H9 (cell line): ENCODE results near the gene KCNH1. TPM values are rescaled to one million over a fixed set of nuclear protein-coding genes. Genes with fewer than 3 reads are reported as not detected.

Experiments
- DNase-seq: peaks from one replicate; pipeline ENCODE4 v3.0.0-alpha.2; 2017
- H2AFZ ChIP-seq: one replicate; pipeline ENCODE4 v1.6.1; 2013; ENCODE audit warnings: mild to moderate bottlenecking, low read length, control low read depth, moderate library complexity
- H2AK5ac ChIP-seq: 2 replicates; pipeline ENCODE4 v1.6.1; 2013; ENCODE audit warnings: low read length, control low read depth, mixed read lengths; ENCODE audit not compliant: insufficient read length
- H2BK120ac ChIP-seq: one replicate; pipeline ENCODE4 v1.6.1; 2013; ENCODE audit warnings: low read depth, mild to moderate bottlenecking, low read length, control low read depth, inconsistent platforms; ENCODE audit not compliant: poor library complexity, severe bottlenecking
- H2BK12ac ChIP-seq: 2 replicates; pipeline ENCODE4 v1.6.1; 2013; ENCODE audit warnings: low read length, control low read depth, mixed read lengths, low read depth; ENCODE audit not compliant: insufficient read length
- H2BK15ac ChIP-seq: 2 replicates; pipeline ENCODE4 v1.6.1; 2013; ENCODE audit warnings: low read depth, low read length, control low read depth
- H2BK20ac ChIP-seq: one replicate; pipeline ENCODE4 v1.6.1; 2013; ENCODE audit warnings: low read depth, mild to moderate bottlenecking, low read length, control low read depth, inconsistent platforms; ENCODE audit not compliant: poor library complexity, severe bottlenecking
- H2BK5ac ChIP-seq: 2 replicates; pipeline ENCODE4 v1.6.1; 2013; ENCODE audit warnings: low read length, control low read depth, mixed read lengths; ENCODE audit not compliant: insufficient read length
- H3K14ac ChIP-seq: 2 replicates; pipeline ENCODE4 v1.6.1; 2013; ENCODE audit warnings: low read length, control low read depth; ENCODE audit not compliant: insufficient read depth
- H3K18ac ChIP-seq: 2 replicates; pipeline ENCODE4 v1.6.1; 2013; ENCODE audit warnings: low read depth, mild to moderate bottlenecking, mixed read lengths, low read length, control low read depth; ENCODE audit not compliant: insufficient read length
- H3K23ac ChIP-seq: 2 replicates; pipeline ENCODE4 v1.6.1; 2013; ENCODE audit warnings: low read length, control low read depth, mixed read lengths, low read depth; ENCODE audit not compliant: insufficient read length
- H3K23me2 ChIP-seq: 2 replicates; pipeline ENCODE4 v1.6.1; 2013; ENCODE audit warnings: low read depth, mild to moderate bottlenecking, mixed read lengths, low read length, control low read depth; ENCODE audit not compliant: insufficient read length, poor library complexity, severe bottlenecking
- H3K27ac ChIP-seq: 2 replicates; pipeline ENCODE4 v1.5.1; 2013; ENCODE audit warnings: low read length, control low read depth, mixed read lengths, low read depth; ENCODE audit not compliant: insufficient read length
- H3K27me3 ChIP-seq: 2 replicates; pipeline ENCODE4 v1.6.1; 2013; ENCODE audit warnings: low read length, control low read depth, inconsistent platforms; ENCODE audit not compliant: insufficient read depth
- H3K4ac ChIP-seq: 2 replicates; pipeline ENCODE4 v1.6.1; 2013; ENCODE audit warnings: low read depth, mild to moderate bottlenecking, control low read depth, inconsistent platforms, low read length, moderate library complexity
- H3K4me1 ChIP-seq: 2 replicates; pipeline ENCODE4 v1.6.1; 2013; ENCODE audit warnings: low read length, control low read depth, inconsistent platforms; ENCODE audit not compliant: insufficient read depth
- H3K4me2 ChIP-seq: 2 replicates; pipeline ENCODE4 v1.6.1; 2013; ENCODE audit warnings: low read length, control low read depth, mixed read lengths; ENCODE audit not compliant: insufficient read length, insufficient read depth
- H3K56ac ChIP-seq: 2 replicates; pipeline ENCODE4 v1.6.1; 2013; ENCODE audit warnings: low read depth, mild to moderate bottlenecking, mixed read lengths, low read length, control low read depth; ENCODE audit not compliant: insufficient read length
- H3K79me1 ChIP-seq: 2 replicates; pipeline ENCODE4 v1.6.1; 2013; ENCODE audit warnings: low read depth, mild to moderate bottlenecking, moderate library complexity, low read length, control low read depth, inconsistent platforms; ENCODE audit not compliant: insufficient read depth, poor library complexity, severe bottlenecking
- H3K79me2 ChIP-seq: 2 replicates; pipeline ENCODE4 v1.6.1; 2013; ENCODE audit warnings: low read length, control low read depth, inconsistent platforms; ENCODE audit not compliant: insufficient read depth
- H3K9ac ChIP-seq: 2 replicates; pipeline ENCODE4 v1.6.1; 2013; ENCODE audit warnings: low read length, control low read depth, mixed read lengths; ENCODE audit not compliant: insufficient read length; ENCODE audit errors: extremely low read depth
- H3K9me3 ChIP-seq: one replicate; pipeline ENCODE4 v1.6.1; 2013; ENCODE audit warnings: low read depth, low read length, inconsistent platforms; ENCODE audit not compliant: control insufficient read depth
- H3T11ph ChIP-seq: one replicate; pipeline ENCODE4 v1.6.1; 2013; ENCODE audit warnings: mild to moderate bottlenecking, low read length, control low read depth, inconsistent platforms
- H4K20me1 ChIP-seq: one replicate; pipeline ENCODE4 v1.6.1; 2013; ENCODE audit not compliant: control insufficient read depth, insufficient read length, insufficient read depth
- H4K5ac ChIP-seq: 2 replicates; pipeline ENCODE4 v1.6.1; 2013; ENCODE audit warnings: low read depth, mild to moderate bottlenecking, mixed read lengths, low read length, control low read depth; ENCODE audit not compliant: insufficient read length
- H4K8ac ChIP-seq: replicated peaks from 2 replicates; pipeline ENCODE4 v1.6.1; 2013; ENCODE audit warnings: low read length, control low read depth, mixed read lengths, low read depth; ENCODE audit not compliant: insufficient read length
- H4K91ac ChIP-seq: 2 replicates; pipeline ENCODE4 v1.6.1; 2013; ENCODE audit warnings: low read depth, mild to moderate bottlenecking, moderate library complexity, mixed read lengths, low read length, control low read depth; ENCODE audit not compliant: insufficient read length
- H3K27ac Mint-ChIP-seq, 3 experiments: 2 replicates in 2 of 3; 3 replicates in 1 of 3; pipeline ENCODE4 v1.8.0; 2020 to 2021; ENCODE audit warnings: mixed read lengths in 3 of 3, mild to moderate bottlenecking in 1 of 3, moderate library complexity in 1 of 3
- H3K27me3 Mint-ChIP-seq: 2 replicates; pipeline ENCODE4 v1.8.0; 2021; ENCODE audit warnings: low read depth, mild to moderate bottlenecking, moderate library complexity, mixed read lengths
- H3K36me3 Mint-ChIP-seq, 3 experiments: 2 replicates in 2 of 3; 3 replicates in 1 of 3; pipeline ENCODE4 v1.8.0; 2020 to 2021; ENCODE audit warnings: low read depth in 3 of 3, mixed read lengths in 3 of 3; ENCODE audit not compliant: insufficient read depth in 1 of 3
- H3K4me1 Mint-ChIP-seq, 2 experiments: 2 replicates each; pipeline ENCODE4 v1.8.0; 2020; ENCODE audit warnings: mixed read lengths in 2 of 2
- H3K4me3 Mint-ChIP-seq, 2 experiments: 2 replicates in 1 of 2; 3 replicates in 1 of 2; pipeline ENCODE4 v1.8.0; 2020 to 2021; ENCODE audit warnings: mild to moderate bottlenecking in 2 of 2, mixed read lengths in 2 of 2, moderate library complexity in 1 of 2
- H3K9me3 Mint-ChIP-seq, 2 experiments: 2 replicates in 1 of 2; 3 replicates in 1 of 2; pipeline ENCODE4 v1.8.0; 2020; ENCODE audit warnings: mild to moderate bottlenecking in 2 of 2, mixed read lengths in 2 of 2, moderate library complexity in 1 of 2
- total RNA-seq: library from RNA; stranded (reverse); gene quantifications from 2 replicates; pipeline ENCODE4 v1.2.1, GENCODE V29; 2021
- TF ChIP-seq, protein P1 (sequence below): fragments of 200-600 bp; sonication (generic); conservative IDR thresholded peaks from 3 replicates; pipeline ENCODE4 v1.8.0; 2021; ENCODE audit warnings: antibody characterized with exemption, mild to moderate bottlenecking

Gene KCNH1
- total RNA-seq, 1 experiment from 2014 or later: 0.11 TPM

DNA sequence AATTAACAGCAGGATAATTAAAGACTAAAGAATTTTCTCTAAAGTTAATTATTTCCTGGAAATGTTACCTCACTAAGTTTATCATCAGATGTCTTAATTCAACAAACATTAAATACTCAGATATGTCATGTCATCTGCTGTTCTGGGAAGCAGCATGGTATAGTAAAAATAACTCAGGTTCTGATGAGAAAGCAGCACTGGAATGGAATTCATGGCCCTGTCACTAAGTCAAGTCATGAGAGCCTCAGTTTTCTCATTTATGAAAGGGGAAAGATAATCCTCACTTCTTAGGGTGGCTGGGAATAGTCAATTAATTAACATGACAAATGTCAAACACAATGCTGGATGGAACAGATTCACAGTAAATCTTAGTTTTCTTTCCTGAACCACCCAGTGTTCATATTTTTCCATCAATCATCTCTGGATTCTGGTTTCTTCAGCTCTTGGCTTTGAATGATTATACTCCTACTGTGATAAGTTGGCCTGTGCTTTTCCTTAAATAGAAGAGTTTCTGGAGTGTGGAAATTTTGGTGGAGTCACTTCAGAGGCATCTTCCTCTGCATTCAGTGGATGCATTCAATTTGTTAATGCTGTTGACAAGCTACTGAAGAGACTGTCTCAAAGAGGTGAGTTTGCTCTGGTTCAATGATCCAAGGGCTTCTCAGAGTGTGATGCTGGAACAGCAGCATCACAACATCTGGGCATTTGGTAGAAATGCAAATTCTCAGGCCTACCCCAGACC lies 319.4 kb downstream of the KCNH1 start:
- no peaks in the 10 kb centered on the region for H3K23me2 ChIP-seq
- no peak overlapping the region for H3K27ac ChIP-seq
- no peak overlapping the region for H2BK5ac ChIP-seq
- Mint-ChIP-seq H3K4me3 (no peak overlapping the region), H3K9me3 (no peaks in the 10 kb centered on the region), H3K27me3 (no peaks in the 10 kb centered on the region; the same call in 1 of the 2 replicates), H3K36me3 (no peaks in the 10 kb centered on the region), H3K27ac (no peak overlapping the region), H3K4me1 (peaks cover 0 to 5% of the 10 kb centered on the region in 2 experiments; a peak in 2 of 4 replicates)
- H3K4me1 ChIP-seq: no peaks in the 10 kb centered on the region
- H4K91ac ChIP-seq: no peak overlapping the region
- H3K56ac ChIP-seq: no peak overlapping the region
- no peak overlapping the region for H3K23ac ChIP-seq
- H3T11ph ChIP-seq: no peak overlapping the region
- no peak overlapping the region for H3K14ac ChIP-seq
- H2BK15ac ChIP-seq: no peak overlapping the region
- no peaks in the 10 kb centered on the region for H3K79me1 ChIP-seq
- no peak overlapping the region for H4K8ac ChIP-seq
- no peak overlapping the region for H2AK5ac ChIP-seq
- H2BK20ac ChIP-seq: no peak overlapping the region
- H3K9ac ChIP-seq: no peak overlapping the region
- H4K20me1 ChIP-seq: no peaks in the 10 kb centered on the region
- DNase-seq: no peak
- no peaks in the 10 kb centered on the region for H3K27me3 ChIP-seq
- H4K5ac ChIP-seq: no peak overlapping the region
- H2BK120ac ChIP-seq: no peak overlapping the region
- no peak overlapping the region for H3K4me2 ChIP-seq
- H3K18ac ChIP-seq: no peak overlapping the region
- no peak overlapping the region for H2AFZ ChIP-seq
- no peak overlapping the region for H2BK12ac ChIP-seq
- H3K4ac ChIP-seq: no peak overlapping the region
- H3K9me3 ChIP-seq: no peaks in the 10 kb centered on the region
- no peaks in the 10 kb centered on the region for H3K79me2 ChIP-seq
- TF ChIP-seq, protein P1, sequence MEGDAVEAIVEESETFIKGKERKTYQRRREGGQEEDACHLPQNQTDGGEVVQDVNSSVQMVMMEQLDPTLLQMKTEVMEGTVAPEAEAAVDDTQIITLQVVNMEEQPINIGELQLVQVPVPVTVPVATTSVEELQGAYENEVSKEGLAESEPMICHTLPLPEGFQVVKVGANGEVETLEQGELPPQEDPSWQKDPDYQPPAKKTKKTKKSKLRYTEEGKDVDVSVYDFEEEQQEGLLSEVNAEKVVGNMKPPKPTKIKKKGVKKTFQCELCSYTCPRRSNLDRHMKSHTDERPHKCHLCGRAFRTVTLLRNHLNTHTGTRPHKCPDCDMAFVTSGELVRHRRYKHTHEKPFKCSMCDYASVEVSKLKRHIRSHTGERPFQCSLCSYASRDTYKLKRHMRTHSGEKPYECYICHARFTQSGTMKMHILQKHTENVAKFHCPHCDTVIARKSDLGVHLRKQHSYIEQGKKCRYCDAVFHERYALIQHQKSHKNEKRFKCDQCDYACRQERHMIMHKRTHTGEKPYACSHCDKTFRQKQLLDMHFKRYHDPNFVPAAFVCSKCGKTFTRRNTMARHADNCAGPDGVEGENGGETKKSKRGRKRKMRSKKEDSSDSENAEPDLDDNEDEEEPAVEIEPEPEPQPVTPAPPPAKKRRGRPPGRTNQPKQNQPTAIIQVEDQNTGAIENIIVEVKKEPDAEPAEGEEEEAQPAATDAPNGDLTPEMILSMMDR: no peak
